Measurements from ENCODE around the gene ELMOD3. TPM values are rescaled to one million over a fixed set of nuclear protein-coding genes. Genes with fewer than 3 reads are reported as not detected.

Gene ELMOD3
- total and polyA plus RNA-seq, 2 experiments from 2014 or later: 15.3 to 23.8 TPM

DNA sequence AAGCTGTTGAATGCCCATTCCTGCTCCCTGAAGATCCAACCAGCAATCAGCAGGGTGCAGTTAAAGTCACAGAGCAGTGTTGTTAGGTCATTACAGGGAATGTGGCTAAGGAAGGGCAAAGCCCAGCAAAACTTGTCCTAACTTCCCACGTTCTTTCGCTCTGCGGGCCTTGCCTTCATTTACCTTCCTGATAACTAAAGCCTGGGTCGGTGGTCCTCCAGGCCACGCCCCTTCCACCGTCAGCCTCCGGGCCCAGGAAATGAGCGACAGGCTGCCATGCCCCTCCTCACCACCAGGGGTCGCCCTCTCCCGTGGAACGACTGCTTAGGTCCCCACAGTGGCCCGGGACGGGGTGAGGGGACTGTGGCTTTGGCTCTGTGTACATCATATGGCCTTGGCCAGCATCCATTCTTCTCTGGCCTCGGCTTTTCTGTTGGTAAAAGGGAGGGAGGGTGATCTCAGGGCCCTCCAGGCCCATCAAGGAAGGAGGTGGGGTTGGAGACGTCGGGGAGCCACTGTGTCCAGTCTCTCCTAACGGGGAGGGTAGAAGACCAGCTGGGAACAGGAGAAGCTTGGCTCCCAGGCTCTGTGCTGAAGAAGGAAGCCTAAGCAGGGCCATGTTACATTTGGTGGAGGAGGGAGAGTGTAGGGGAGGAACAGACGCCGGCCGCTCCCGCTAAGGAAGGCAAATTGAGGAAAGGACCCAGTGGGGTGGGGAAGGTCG is 66.1 kb downstream of the ELMOD3 start:
- Histone ChIP-seq H3K9me2 (ENCODE audit: insufficient read depth) (no peaks in the 10 kb centered on the region), H4K20me1 (ENCODE audit: insufficient read depth) (no peaks in the 10 kb centered on the region), H3K27me3 (replicated peaks; ENCODE audit: insufficient read depth) (no peaks in the 10 kb centered on the region), H3K4me1 (ENCODE audit: insufficient read depth) (peaks cover 20% of the 10 kb centered on the region), H3K4me2 (ENCODE audit: unreplicated experiment) (peak overlapping the region; percentile 22), H3K9me3 (ENCODE audit: low read depth) (no peaks in the 10 kb centered on the region), H3K79me2 (ENCODE audit: insufficient read depth) (0 out of 2 replicates have a peak, but pooled peaks cover 11% of the 10 kb centered on the region), H3K36me3 (ENCODE audit: low read depth) (no peaks in the 10 kb centered on the region), H3F3A (ENCODE audit: insufficient read depth) (0 out of 2 replicates have a peak, but pooled peaks cover 5% of the 10 kb centered on the region), H3K27ac (peak overlapping the region; percentile 22), H2AFZ (peak overlapping the region; percentile 83), H3K4me3 (peak overlapping the region; percentile 36), H3K9ac (peak overlapping the region; percentile 44; the same call in 1 of the 2 replicates)
- in situ Hi-C loops (cut with MboI): loop anchor here (5.0 kb wide), 1 partner anchor 127 kb away; no protein-coding TSS in a partner anchor
- TF ChIP-seq EZH2 (IDR thresholded peaks at IDR 0.05; ENCODE audit: insufficient read depth, poor library complexity, severe bottlenecking) (no peak), EZH2phosphoT487 (IDR thresholded peaks at IDR 0.05; ENCODE audit: insufficient read depth, low read depth) (no peak)
- DNase-seq: peak; percentile 76
- WGBS, 2 experiments (ENCODE audit: low coverage in 1 of 2, low lambda C conversion rate in 2 of 2, missing lambda C conversion rate in 2 of 2): 19 to 22% methylated on average over 19 to 22 of the region's 22 CpGs

DNA sequence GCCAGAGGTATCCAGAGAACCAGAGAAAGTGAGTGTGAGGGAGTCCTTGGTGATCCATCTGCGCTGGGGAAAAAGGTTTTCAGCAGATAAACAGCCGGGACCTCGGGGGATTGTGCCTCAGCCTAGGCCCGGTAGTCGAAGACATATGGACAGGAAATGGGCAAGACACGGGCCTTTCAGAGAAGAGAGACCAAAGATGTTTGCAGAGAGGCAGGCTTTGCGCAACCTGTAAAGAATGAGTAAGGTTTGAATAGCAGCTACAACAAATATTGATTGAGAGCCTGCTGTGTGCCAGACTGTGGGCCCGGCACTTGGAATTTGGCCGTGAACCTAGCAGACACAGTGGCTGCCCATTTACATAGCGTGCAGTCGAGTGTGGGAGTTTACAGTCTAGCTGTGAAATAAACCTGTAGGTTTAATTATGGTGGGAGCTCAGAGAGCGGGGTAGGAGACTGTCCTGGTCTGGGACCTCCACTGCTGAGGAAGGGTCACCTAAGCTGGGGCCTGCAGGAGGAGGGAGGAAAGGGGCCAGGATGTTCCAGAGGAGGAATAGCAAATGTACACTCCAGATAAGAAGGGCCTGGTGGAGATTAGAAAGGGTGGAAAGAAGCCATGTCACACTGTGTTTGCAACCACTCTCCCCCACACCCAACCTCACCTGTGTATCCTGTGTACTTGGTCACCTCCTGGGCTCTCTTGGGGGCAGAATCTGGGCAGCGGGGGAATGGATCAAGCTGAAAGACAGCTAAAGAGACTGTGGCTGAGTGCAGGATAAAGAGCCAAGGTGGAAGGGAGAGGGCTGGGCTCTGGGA is 66.9 kb downstream of the ELMOD3 start:
- peak overlapping the region; percentile 44; the same call in 1 of the 2 replicates for H3K9ac ChIP-seq
- peak overlapping the region; percentile 22 for H3K4me2 ChIP-seq (ENCODE audit: unreplicated experiment)
- H3F3A ChIP-seq (ENCODE audit: insufficient read depth): 0 out of 2 replicates have a peak, but pooled peaks cover 5% of the 10 kb centered on the region
- no peaks in the 10 kb centered on the region for H3K36me3 ChIP-seq (ENCODE audit: low read depth)
- H3K4me1 ChIP-seq (ENCODE audit: insufficient read depth): peaks cover 20% of the 10 kb centered on the region
- no peaks in the 10 kb centered on the region for H3K9me2 ChIP-seq (ENCODE audit: insufficient read depth)
- no peaks in the 10 kb centered on the region for H3K9me3 ChIP-seq (ENCODE audit: low read depth)
- H4K20me1 ChIP-seq (ENCODE audit: insufficient read depth): no peaks in the 10 kb centered on the region
- no peak for TF ChIP-seq EZH2 (IDR thresholded peaks at IDR 0.05; ENCODE audit: insufficient read depth, poor library complexity, severe bottlenecking)
- TF ChIP-seq EZH2phosphoT487 (IDR thresholded peaks at IDR 0.05; ENCODE audit: insufficient read depth, low read depth): no peak
- in situ Hi-C loops (cut with MboI): loop anchor here (5.0 kb wide), 1 partner anchor 126 kb away; no protein-coding TSS in a partner anchor
- peak overlapping the region; percentile 83 for H2AFZ ChIP-seq
- peak; percentile 56 for DNase-seq
- H3K27ac ChIP-seq: peak overlapping the region; percentile 22
- H3K4me3 ChIP-seq: no peak overlapping the region
- no peaks in the 10 kb centered on the region for H3K27me3 ChIP-seq (replicated peaks; ENCODE audit: insufficient read depth)
- WGBS, 2 experiments (ENCODE audit: low coverage in 1 of 2, low lambda C conversion rate in 2 of 2, missing lambda C conversion rate in 2 of 2): 71 to 72% methylated on average over 13 of the region's 13 CpGs
- H3K79me2 ChIP-seq (ENCODE audit: insufficient read depth): 0 out of 2 replicates have a peak, but pooled peaks cover 11% of the 10 kb centered on the region

DNA sequence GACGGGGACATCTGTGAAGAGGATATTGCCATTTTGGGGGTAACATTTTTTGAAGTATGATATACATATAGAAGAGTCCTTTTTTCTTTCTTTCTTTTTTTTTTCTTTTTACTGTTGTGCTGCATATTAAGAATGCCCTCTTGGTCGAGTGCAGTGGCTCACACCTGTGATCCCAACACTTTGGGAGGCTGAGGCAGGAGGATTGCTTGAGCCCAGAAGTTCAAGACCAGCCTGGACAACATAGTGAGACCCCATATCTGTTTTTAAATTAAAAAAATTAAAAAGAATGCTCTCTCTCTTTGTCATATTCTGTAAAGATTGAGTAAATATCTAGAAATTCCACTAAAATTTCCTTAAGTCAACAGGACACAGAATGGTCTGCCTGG is 67.5 kb downstream of the ELMOD3 start:
- DNase-seq: no peak
- Histone ChIP-seq H3K4me2 (ENCODE audit: unreplicated experiment) (no peak overlapping the region), H3K27ac (no peak overlapping the region), H3K36me3 (ENCODE audit: low read depth) (no peaks in the 10 kb centered on the region), H3K79me2 (ENCODE audit: insufficient read depth) (0 out of 2 replicates have a peak, but pooled peaks cover 11% of the 10 kb centered on the region), H3K9me3 (ENCODE audit: low read depth) (no peaks in the 10 kb centered on the region), H3K27me3 (replicated peaks; ENCODE audit: insufficient read depth) (no peaks in the 10 kb centered on the region), H3F3A (ENCODE audit: insufficient read depth) (0 out of 2 replicates have a peak, but pooled peaks cover 5% of the 10 kb centered on the region), H3K4me3 (no peak overlapping the region), H2AFZ (no peak overlapping the region), H4K20me1 (ENCODE audit: insufficient read depth) (no peaks in the 10 kb centered on the region), H3K9ac (no peak overlapping the region), H3K4me1 (ENCODE audit: insufficient read depth) (peaks cover 20% of the 10 kb centered on the region), H3K9me2 (ENCODE audit: insufficient read depth) (no peaks in the 10 kb centered on the region)
- 94 to 96% methylated on average over 2 of the region's 2 CpGs for WGBS, 2 experiments (ENCODE audit: low coverage in 1 of 2, low lambda C conversion rate in 2 of 2, missing lambda C conversion rate in 2 of 2)
- in situ Hi-C loops (cut with MboI): loop anchor here (5.0 kb wide), 1 partner anchor 125 kb away; no protein-coding TSS in a partner anchor
- no peak for TF ChIP-seq EZH2phosphoT487 (IDR thresholded peaks at IDR 0.05; ENCODE audit: insufficient read depth, low read depth)
- no peak for TF ChIP-seq EZH2 (IDR thresholded peaks at IDR 0.05; ENCODE audit: insufficient read depth, poor library complexity, severe bottlenecking)

DNA sequence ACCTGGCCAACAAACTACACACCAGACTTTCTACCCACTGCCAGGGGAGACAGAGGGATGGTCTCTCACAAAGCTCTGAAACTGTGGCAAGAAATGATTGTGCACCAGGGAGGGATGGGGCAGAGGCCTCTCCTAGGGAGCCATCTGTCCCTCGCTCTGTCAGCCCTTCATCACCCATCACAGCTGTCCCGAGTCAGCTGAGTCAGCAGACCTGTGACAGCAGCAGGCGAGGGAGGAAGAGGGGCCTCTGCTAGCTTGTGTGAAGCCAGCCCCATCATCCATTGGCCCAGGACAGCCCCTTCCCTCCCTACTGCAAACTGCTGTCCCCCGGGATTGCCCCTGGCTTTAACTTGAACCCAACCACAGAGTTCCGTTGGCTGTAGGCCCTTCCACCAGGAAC is 69.0 kb downstream of the ELMOD3 start:
- H3K4me1 ChIP-seq (ENCODE audit: insufficient read depth): peaks cover 17% of the 10 kb centered on the region
- H3K36me3 ChIP-seq (ENCODE audit: low read depth): no peaks in the 10 kb centered on the region
- no peak overlapping the region for H3K9ac ChIP-seq
- 64 to 71% methylated on average over 5 of the region's 5 CpGs for WGBS, 2 experiments (ENCODE audit: low coverage in 1 of 2, low lambda C conversion rate in 2 of 2, missing lambda C conversion rate in 2 of 2)
- H3K27me3 ChIP-seq (replicated peaks; ENCODE audit: insufficient read depth): no peaks in the 10 kb centered on the region
- no peak overlapping the region for H2AFZ ChIP-seq
- TF ChIP-seq EZH2phosphoT487 (IDR thresholded peaks at IDR 0.05; ENCODE audit: insufficient read depth, low read depth): no peak
- TF ChIP-seq EZH2 (IDR thresholded peaks at IDR 0.05; ENCODE audit: insufficient read depth, poor library complexity, severe bottlenecking): no peak
- H4K20me1 ChIP-seq (ENCODE audit: insufficient read depth): no peaks in the 10 kb centered on the region
- 0 out of 2 replicates have a peak, but pooled peaks cover 5% of the 10 kb centered on the region for H3F3A ChIP-seq (ENCODE audit: insufficient read depth)
- in situ Hi-C loops (cut with MboI): loop anchor here (5.0 kb wide), 1 partner anchor 124 kb away; no protein-coding TSS in a partner anchor
- H3K79me2 ChIP-seq (ENCODE audit: insufficient read depth): 0 out of 2 replicates have a peak, but pooled peaks cover 11% of the 10 kb centered on the region
- no peak overlapping the region for H3K4me2 ChIP-seq (ENCODE audit: unreplicated experiment)
- no peak overlapping the region for H3K4me3 ChIP-seq
- no peak for DNase-seq
- H3K9me2 ChIP-seq (ENCODE audit: insufficient read depth): no peaks in the 10 kb centered on the region
- no peaks in the 10 kb centered on the region for H3K9me3 ChIP-seq (ENCODE audit: low read depth)
- no peak overlapping the region for H3K27ac ChIP-seq

All from GM23248 (cell line).